GM23338 (cell line): ENCODE results near the gene KIAA0408.

Experiments used
- CREB1 ChIP-seq: fragments of 250-450 bp; sonication (Bioruptor Pico); IDR thresholded peaks from 2 replicates; pipeline ENCODE4 v1.5.0; 2020; ENCODE audit warnings: low read depth, mild to moderate bottlenecking, moderate library complexity
- CTCF ChIP-seq, 2 experiments: fragments of 200-600 bp in 1 of 2; sonication (generic) in 1 of 2; conservative IDR thresholded peaks; 2 replicates each; pipeline versions ENCODE4 v1.5.1 to v1.6.1; 2016 to 2017; ENCODE audit warnings: antibody characterized with exemption in 2 of 2, low read depth in 2 of 2, mild to moderate bottlenecking in 2 of 2, moderate library complexity in 1 of 2
- ETS1 ChIP-seq: IDR thresholded peaks from 2 replicates; pipeline ENCODE4 v1.6.1; 2016; ENCODE audit warnings: antibody characterized with exemption
- EZH2 ChIP-seq: fragments of 200-600 bp; sonication (generic); IDR thresholded peaks from one replicate; pipeline ENCODE4 v1.8.0; 2017; ENCODE audit warnings: antibody characterized with exemption, mild to moderate bottlenecking, low read depth; ENCODE audit not compliant: unreplicated experiment
- EZH2phosphoT487 ChIP-seq: fragments of 200-600 bp; sonication (generic); IDR thresholded peaks from one replicate; pipeline ENCODE4 v1.8.1; 2018; ENCODE audit warnings: antibody characterized with exemption; ENCODE audit not compliant: unreplicated experiment
- JUNB ChIP-seq: IDR thresholded peaks from one replicate; pipeline ENCODE4 v1.6.1; 2016; ENCODE audit warnings: antibody characterized with exemption; ENCODE audit not compliant: unreplicated experiment
- NANOG ChIP-seq: IDR thresholded peaks from 2 replicates; pipeline ENCODE4 v1.6.1; 2016; ENCODE audit warnings: antibody characterized with exemption, borderline replicate concordance
- POLR2AphosphoS5 ChIP-seq: IDR thresholded peaks from 2 replicates; pipeline ENCODE4 v1.6.1; 2016; ENCODE audit warnings: antibody characterized with exemption, low read depth
- REST ChIP-seq: IDR thresholded peaks from one replicate; pipeline ENCODE4 v1.6.1; 2018; ENCODE audit warnings: antibody characterized with exemption; ENCODE audit not compliant: unreplicated experiment
- STAT1 ChIP-seq: IDR thresholded peaks from one replicate; pipeline ENCODE4 v1.6.1; 2016; ENCODE audit warnings: antibody characterized with exemption; ENCODE audit not compliant: unreplicated experiment
- ZNF114 ChIP-seq: fragments of 250-450 bp; sonication (Bioruptor Pico); IDR thresholded peaks from 2 replicates; pipeline ENCODE4 v1.5.0; 2020; ENCODE audit warnings: mild to moderate bottlenecking, moderate library complexity
- ZNF462 ChIP-seq: fragments of 250-450 bp; sonication (Bioruptor Pico); IDR thresholded peaks from 2 replicates; pipeline ENCODE4 v1.5.0; 2020; ENCODE audit warnings: mild to moderate bottlenecking, moderate library complexity

- TF ChIP-seq EZH2: no peak
- no peak for TF ChIP-seq CTCF (conservative IDR thresholded peaks at IDR 0.05; ENCODE audit: low read depth in 2 of 2)
- no peak for TF ChIP-seq ETS1
- no peak for TF ChIP-seq POLR2AphosphoS5
- TF ChIP-seq CREB1 (CRISPR knock-in tag): no peak
- TF ChIP-seq REST: no peak
- no peak for TF ChIP-seq EZH2phosphoT487
- no peak for TF ChIP-seq JUNB
- TF ChIP-seq STAT1: no peak
- TF ChIP-seq NANOG: no peak
- no peak for TF ChIP-seq ZNF114 (CRISPR knock-in tag)
- TF ChIP-seq ZNF462: no peak
These were observed 9.7 kb upstream of the KIAA0408 start for GRCh38 chr6:127468936-127469335.
